Measurements from ENCODE around the gene ALPP.
"Not testable (repeated sequence)": the region's sequence is repeated elsewhere in the genome, so short reads cannot be mapped to it uniquely, and the experiment has no call there.

The ALPP gene

DNA sequence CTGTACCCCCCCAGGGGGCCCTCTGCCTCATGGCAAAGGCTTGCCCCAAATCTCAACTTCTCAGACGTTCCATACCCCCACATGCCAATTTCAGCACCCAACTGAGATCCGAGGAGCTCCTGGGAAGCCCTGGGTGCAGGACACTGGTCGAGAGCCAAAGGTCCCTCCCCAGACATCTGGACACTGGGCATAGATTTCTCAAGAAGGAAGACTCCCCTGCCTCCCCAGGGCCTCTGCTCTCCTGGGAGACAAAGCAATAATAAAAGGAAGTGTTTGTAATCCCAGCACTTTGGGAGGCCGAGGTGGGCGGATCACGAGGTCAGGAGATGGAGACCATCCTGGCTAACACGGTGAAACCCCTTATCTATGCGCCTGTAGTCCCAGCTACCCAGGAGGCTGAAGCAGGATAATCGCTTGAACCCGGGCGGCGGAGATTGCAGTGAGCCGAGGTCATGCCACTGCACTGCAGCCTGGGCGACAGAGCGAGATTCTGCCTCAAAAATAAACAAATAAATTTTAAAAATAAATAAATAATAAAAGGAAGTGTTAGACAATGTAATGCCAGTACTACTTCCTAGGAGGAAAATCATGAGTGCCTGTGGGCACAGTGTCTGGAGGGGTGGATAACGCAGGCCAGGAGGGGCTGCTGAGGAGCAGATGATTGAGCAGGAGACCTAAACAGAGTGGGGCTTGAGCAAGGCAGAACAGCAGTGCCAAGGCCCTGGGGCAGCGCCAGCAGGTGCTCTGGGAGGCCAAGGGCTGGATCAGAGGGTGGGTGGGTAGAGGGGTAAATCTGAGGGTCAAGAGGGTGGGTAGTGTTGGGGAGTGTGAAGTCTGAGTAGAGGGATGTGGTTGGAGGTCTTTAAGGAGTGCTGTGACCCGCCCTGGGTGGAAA lies 4.0 kb downstream of the ALPP start:
- DNase-seq, result no peak

DNA sequence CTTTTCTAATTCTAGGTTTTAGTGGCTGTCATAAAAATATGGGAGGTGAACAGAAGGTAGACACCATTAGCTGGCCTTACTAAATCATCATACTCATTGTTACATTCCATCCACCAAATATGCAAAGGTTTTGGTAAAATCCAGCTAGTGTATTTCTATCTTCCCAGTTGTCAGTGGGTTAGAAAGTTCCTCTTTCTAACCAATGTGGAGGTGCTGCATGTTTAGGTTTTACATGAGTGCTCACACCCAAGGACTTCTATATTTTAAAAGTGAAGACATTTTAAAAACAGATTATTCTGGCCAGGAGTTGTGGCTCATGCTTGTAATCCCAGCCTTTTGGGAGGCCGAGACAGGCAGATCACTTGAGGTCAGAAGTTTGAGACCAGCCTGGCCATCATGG lies 5.9 kb downstream of the ALPP start:
- DNase-seq, result no peak

DNA sequence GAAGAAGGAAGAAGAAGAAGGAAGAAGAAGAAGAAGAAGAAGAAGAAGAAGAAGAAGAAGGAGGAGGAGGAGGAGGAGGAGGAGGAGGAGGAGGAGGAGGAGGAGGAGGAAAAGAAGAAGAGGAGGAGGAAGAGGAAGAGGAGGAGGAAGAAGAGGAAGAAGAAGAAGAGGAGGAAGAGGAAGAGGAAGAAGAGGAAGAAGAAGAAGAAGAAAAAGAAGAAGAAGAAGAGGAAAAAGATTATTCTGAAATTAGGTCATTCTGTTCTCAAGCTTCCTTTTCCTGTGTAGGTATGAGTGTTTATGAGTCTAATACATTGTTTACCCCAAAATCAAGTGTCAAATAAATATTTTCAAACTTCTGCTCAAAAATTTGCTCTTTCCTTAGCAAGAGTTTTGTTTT lies 6.5 kb downstream of the ALPP start:
- DNase-seq, result not testable (repeated sequence)

DNA sequence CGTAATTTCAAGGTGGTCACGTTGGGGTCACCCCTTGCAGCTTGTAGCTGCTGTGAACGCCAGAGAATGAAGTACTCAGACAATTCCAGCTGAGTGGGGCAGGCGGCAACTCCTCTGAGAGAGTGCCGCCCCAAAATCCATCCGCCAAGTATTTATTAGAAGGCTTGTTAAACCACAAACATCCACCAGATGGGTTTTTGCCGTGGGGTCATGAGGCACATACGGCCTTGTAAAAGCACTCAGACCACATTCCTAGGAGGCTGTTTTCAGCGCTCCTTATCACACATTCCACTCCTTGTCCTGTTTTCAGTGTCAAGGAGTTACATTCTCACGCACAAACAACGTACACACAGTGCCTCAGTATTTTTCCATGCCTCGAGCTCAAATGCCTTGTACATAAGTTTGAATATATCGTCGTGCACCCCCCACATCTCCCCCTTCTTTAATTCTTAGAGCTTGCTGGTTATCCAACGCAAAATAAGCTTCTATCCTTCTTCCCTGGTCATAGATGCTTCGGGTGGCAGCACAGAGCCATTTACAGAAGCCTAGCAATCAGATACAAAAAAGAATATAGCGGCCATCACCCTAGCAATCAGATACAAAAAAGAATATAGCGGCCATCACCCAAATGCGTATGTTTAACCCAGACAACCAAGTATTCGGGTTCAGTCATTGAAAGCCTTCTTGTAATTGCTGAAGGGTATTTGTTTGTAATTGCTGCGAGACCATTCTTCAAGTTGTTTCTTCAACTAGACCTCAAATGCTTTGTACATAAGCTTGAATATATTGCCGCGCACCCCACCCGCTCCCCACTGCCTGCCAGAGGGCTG lies 7.3 kb downstream of the ALPP start:
- DNase-seq, result no peak

DNA sequence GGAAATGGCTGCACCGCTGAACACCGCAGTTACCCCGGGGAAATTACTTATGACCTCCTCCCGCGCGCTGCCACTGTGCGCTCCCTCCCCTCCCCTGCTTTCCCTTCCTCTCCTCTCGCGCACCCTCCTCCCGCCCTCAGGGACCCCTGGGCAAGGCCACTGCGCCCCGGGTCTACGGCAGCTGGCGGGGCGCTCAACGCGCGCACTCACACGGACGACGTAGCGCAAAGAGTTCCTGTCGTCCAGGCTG lies 7.9 kb downstream of the ALPP start:
- no peak for DNase-seq

DNA sequence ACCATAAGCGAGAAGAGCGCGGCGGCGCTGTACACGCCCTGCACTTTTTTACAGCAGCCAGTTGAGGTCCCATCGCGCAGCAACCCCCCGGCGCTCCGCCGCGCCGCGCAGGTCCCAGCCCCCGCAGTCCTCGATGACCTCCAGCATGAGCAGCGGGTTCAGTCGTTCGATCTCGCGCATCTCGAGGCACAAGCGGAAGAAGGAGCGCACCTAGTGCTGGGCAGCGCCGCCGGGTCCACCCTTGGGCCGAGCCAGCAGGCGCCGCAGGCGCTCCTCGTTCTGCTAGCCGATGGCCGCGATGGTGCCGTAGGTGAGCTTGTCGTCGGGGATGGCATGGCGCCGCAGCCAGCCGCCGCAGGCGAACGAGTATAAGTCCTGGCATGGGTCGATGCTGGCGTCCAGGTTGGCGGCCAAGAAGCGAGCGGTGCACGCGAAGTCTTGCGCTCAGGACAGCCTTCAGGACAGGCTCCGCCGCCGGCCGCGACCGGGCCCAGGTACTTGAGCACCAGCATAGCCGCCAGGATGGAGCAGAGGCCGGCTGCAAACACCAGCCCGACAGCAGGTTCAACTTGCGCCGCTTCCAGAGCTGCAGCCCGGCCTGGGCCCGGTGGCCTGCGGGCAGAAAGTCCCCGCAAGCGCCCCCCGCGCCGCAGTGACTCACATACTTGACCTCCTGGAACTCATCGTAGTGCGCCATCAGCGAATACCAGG lies 8.3 kb downstream of the ALPP start:
- DNase-seq, result no peak

DNA sequence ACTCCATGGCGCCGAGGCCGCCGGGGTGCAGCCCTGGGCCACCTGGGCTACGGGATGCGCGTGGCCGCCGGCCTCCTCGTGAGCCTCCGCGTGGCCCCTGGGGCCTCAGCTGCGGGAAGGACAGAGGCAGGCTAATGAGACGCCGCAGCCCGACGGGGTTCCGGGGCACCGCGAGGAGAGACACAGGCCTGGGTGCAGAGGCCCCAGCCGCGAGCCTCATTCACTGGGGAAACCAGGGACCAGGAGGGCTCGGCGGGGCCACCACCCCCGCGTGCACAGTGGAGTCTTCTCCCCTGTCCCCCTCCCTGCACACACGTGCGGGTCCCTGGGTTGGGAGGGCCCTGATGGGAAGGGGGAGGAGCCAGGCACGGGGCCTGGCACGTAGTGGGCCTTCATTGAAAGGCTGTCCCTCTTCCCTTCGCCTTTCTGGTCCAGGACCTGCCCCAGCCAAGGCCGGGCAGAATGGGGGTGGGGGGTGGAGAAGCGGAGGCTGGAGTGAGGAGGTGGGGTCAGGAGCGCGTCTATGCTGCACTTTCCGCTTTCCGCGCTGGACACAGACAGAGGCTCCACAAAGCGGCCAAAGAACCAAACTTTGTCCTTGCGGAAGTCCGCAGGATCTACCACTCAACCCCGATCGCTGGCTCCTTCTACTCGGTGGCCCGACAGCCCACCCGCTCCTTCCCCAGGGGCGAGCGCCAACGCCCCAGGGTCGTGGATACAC lies 9.1 kb downstream of the ALPP start:
- no peak for DNase-seq

DNA sequence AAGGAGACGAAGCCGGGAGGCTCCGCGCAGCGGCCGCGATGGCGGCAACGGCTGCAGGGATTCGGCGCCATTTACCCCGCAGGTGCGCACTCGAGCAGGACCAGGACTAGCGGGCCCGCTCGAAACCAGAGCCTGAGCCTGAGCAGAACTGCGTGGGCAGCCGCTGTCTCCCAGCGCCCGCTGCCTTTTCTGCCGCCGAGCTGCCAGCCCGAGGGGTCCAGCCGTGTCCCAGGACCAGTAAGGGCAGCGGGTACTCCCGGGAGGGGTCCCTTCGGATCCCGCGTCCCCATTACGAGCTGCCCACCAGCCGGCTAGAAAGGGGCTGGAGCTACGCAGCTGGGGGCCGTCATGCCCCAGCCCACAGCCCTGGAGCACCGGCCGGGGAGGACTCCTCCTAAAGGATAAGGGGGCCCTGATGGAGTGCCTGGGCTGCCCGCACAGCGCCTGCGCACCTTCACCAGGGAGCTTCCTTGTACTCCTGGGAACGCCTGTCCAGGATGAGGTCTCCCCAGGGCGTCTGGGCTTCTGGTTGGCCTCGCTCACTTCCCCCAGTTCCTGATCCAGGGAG lies 9.9 kb downstream of the ALPP start:
- DNase-seq, result no peak

DNA sequence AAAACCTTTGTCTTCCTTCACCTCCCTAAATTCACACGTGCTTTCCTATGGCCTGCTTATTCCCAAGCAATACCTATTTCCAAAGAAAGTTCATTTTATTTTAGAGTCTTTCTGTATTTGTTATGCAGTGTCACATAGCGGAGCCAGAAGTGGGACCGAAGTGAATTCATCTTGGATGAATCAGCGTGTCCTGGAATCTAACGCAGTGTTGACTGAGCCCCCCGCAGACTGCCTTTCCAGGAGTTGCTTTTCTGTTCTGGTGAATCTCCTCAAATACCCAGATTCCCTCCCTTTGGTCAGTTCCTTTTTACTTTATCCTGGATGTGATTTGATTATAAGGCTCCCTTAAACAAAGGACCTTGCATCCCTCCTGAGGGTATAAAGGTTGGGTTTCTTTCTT lies 10.8 kb downstream of the ALPP start:
- no peak for DNase-seq

DNA sequence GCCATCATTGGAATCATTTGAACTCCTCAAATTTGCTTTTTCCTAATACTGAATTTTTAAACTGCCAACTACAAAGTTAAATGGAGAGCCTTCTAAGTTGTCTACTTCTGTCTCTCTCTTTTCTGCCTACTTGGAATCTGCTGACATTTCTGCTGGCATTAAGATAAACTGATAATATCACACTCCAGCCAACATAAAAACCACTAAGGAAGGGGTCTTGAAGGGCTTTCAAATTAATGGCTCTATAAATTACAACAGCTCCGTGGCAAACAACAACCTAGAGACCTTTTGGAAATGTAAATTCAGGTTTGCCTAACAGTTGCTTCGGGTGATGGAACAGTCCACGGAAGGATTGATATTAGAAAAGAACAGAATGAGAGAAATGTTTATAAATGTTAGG lies 12.1 kb downstream of the ALPP start:
- DNase-seq, result no peak

DNA sequence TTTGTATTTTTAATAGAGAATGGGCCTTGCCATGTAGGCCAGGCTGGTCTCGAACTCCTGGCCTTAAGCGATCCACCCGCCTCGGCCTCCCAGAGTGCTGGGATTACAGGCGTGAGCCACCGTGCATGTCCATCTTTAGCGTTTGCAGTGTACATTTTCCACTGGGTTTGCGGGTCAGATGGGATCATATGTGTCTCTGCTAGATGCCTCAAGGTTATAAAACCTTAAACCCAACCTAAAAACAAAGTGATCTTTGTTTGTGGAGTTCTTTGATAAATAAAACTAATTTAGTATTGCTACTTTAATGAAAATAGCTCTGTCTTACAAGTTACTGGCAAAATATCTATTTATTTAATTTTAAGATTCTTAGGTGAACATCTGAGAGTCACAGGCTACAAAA lies 15.0 kb downstream of the ALPP start:
- DNase-seq, result no peak

DNA sequence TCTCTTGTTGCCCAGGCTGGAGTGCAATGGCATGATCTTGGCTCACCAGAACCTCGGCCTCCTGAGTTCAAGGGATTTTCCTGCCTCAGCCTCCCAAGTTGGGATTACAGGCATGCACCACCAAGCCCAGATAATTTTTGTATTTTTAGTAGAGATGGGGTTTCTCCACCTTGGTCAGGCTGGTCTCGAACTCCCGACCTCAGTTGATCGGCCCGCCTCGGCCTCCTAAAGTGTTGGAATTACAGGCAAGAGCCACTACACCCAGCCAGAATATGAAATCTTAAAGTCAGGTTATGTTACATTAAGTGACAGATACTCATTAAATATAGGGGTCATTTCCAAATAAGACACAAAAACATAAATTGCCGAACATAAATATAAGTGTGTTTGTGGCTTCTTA lies 15.9 kb downstream of the ALPP start:
- not testable (repeated sequence) for DNase-seq

DNA sequence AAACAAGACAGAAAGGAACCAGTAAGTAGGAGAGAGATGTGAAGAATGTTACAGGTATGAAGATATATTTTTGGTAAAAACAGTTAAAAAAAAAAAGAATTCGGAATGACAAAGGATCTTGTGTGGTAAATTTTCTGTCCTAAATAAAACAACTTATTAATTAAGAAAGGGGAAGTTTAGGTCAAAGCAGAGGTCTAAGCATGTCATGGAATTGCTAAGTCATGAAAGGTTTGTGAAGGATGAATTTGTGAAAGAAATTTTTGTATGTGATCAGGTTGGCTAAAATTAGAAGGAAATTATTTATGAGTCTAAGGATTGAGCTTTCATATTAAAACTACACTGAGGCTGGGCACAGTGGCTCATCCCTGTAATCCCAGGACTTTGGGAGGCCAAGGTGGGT lies 17.0 kb downstream of the ALPP start:
- DNase-seq, result no peak

DNA sequence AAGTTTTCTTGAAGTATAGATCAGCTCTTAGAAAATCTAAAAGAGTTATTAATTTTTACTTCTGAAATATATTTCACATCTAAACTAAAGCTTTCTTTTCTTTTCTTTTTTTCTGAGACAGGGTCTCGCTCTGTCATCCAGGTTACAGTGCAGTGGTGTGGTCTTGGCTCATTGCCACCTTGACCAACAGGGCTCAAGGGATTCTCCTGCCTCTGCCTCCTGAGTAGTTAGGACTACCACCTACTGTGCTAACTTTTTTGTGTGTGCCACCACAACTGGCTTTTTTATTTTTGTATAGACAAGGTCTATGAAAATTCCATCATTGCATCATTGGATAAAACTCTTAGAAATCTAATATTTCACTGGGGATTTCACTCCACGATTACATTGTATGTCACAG lies 18.1 kb downstream of the ALPP start:
- no peak for DNase-seq

DNA sequence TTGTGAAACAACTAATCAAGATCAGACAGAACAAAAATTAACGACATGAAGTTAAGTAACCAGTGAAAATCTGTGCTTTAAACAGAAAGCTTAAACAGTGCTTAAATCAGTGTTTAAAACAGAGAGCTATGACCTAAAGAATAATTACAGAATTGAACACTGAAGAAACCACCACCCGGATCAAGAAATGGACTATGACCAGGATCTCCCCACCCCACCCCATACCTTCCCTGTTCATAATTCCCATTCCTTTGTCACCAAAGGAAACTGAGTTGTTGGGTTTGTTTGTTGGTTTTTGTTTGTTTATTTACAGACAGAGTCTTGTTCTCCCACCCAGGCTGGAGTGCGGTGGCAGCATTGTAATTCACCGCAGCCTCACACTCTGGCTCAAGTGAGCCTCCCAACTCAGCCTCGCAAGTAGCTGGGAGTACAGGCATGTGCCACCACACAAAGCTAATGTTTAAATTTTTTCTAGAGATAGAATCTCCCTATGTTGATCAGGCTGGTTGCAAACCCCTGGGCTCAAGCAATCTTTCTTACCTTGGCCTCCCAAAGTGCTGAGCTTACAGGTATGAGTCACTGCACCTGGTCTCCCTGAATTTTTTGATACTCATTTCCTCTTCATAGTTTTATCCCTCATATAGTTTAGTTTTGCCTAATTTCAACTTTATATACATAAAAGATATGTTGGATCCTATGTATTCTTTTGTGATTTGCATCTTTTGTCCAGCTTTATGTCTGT lies 19.9 kb downstream of the ALPP start:
- no peak for DNase-seq

DNA sequence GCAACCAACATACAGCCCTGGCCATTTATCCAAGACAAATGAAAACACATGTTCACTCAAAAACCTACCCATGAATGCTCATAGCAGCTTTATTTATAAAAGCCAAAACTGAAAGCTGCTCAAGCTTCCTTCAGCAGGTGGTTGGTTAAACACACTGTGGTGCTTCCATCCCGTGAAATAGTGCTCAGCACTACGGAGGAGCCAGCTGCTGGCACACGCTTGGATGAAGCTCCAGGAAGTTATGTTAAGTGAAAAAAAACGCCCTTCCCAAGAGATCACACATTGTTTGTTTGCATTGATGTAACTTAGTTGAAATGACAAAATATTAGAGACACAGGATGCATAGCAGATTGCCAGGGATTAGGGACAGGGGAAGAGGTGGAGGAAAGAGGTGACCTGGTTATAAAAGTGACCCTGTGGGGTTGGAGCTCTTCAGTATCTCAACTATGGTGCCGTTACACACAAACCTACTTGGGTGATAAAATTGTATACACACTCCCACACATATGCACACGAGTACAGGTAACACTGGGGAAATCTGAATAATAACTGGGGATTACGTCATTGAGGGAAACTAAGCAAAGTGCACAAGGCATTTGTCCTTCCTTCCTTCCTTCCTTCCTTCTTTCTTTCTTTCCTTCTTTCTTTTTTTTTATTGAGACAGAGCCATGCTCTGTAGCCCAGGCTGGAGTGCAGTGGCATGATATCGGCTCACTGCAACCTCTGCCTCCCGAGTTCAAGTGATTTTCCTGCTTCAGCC lies 21.9 kb downstream of the ALPP start:
- DNase-seq, result no peak

DNA sequence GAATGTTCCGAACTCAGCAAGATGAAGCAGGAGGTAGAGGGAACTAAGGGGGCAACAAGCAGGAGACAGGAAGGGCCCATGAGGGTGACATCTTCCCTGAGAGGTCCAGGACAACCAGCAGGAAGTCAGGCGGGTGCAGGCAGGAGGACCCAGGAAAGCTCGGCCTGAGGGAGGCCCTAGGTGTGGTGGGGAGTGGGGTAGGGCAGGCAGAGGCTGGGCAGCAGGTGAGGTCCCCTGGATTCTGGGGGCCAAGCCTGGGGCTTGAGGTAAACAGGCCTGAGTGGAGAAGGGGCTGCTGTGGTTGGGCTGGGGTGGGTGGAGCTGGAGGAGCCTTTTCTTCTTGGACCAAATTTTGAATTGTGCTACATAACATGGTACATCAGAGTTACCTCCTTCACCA lies 24.0 kb downstream of the ALPP start:
- no peak for DNase-seq

DNA sequence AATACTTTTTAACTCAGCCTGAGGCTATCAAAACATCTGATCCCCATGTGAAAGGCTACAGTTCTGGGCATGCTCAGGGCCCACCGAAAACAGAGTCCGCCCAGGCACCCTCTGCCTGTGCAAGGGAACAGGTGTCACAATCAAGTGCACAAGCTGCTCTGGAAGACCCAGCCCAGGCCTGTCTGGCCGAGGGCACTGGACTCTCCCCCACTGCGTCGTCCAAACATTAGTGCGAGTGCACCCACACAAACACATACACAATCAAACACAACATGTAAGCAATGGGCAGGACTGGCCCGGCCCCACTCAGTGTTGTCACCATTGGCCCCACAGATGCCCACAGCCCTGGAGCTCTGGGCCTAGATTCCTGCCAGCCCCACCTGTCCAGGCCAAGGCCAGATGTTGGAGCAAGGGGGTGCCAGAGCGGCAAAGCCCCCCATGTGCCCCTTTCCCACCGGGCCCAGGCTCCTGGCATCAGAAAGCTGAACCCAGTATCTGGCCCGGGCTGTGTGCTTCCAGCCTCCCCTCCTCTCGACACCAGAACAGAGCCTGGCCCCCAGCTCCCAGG lies 27.5 kb downstream of the ALPP start:
- peak; percentile 42 for DNase-seq

DNA sequence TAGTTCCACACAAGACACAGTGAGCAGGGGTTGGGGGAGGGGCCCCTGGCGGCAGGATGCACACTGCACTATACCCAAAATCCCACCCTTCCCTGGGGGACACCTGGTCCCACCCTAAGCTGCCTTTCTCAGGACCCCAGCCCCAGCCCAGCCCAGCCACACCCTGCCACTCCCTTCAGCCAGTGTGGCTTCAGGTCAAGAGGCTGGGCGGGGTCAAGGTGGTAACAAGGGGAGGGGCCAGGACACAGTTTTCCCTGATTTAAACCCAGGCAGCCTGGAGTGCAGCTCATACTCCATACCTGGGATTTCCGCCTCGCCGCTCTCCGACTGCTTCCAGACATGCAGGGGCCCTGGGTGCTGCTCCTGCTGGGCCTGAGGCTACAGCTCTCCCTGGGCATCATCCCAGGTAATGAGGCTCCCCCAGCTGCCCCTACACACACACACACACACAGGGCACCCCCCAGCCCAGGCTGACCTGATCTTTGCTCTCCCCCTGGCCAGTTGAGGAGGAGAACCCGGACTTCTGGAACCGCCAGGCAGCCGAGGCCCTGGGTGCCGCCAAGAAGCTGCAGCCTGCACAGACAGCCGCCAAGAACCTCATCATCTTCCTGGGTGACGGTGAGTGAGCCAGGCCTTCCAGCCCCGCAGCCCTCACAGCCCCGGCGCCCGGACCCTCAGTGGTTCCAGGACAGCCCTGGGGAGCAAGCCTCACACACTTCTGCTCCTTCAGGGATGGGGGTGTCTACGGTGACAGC lies 28.2 kb downstream of the ALPP start, which contains the start of gene ALPG:
TSS of gene ALPG (plus strand) at position 289 of the 755 bp plus-strand sequence. CDS start at position 340, 51 bp downstream.
- DNase-seq, result peak; percentile 35

All from activated CD8-positive, alpha-beta memory T cell treated with anti-CD3 and anti-CD28 coated beads for 24 hours (primary cell).